HG02759 (cell line): Measurements from ENCODE around the gene CUX1.
"Not testable (repeated sequence)": the region's sequence is repeated elsewhere in the genome, so short reads cannot be mapped to it uniquely, and the experiment has no call there.

Experiments
- ATAC-seq: cut with Tn5 transposase; IDR thresholded peaks from one replicate; pipeline ENCODE4 v1.9.1; 2021; ENCODE audit warnings: mild to moderate bottlenecking, moderate library complexity; ENCODE audit not compliant: unreplicated experiment

CUX1 gene

GRCh38 chr7:101792682-101793071 is 24.7 kb upstream of the CUX1 start:
- ATAC-seq, result not testable (repeated sequence)

- ATAC-seq, result no peak
Measured at GRCh38 chr7:101795461-101795860, 22.0 kb upstream of the CUX1 start.

GRCh38 chr7:101798173-101798572 is 19.3 kb upstream of the CUX1 start:
- ATAC-seq, result not testable (repeated sequence)

GRCh38 chr7:101803203-101804087 is 14.0 kb upstream of the CUX1 start:
- no peak for ATAC-seq

- ATAC-seq, result no peak
Measured at GRCh38 chr7:101804088-101804963, 13.1 kb upstream of the CUX1 start.

- ATAC-seq, result no peak
Measured at GRCh38 chr7:101804967-101805366, 12.5 kb upstream of the CUX1 start.

- no peak for ATAC-seq
Measured at GRCh38 chr7:101812595-101812994, 4.8 kb upstream of the CUX1 start.

GRCh38 chr7:101813402-101814019 is 3.9 kb upstream of the CUX1 start:
- ATAC-seq, result no peak

GRCh38 chr7:101814081-101814990 is 3.1 kb upstream of the CUX1 start:
- peak; percentile 31 for ATAC-seq

- peak; percentile 43 for ATAC-seq
Measured at GRCh38 chr7:101814991-101815825, 2.2 kb upstream of the CUX1 start.

GRCh38 chr7:101815826-101816594 is 1.4 kb upstream of the CUX1 start:
- ATAC-seq, result peak; percentile 73

GRCh38 chr7:101816595-101817470 is 593 bp upstream of the CUX1 start:
- peak; percentile 16 for ATAC-seq

GRCh38 chr7:101818287-101819071 is 1.1 kb downstream of the CUX1 start:
- no peak for ATAC-seq

- ATAC-seq, result no peak
Measured at GRCh38 chr7:101819183-101819582, 1.8 kb downstream of the CUX1 start.

- no peak for ATAC-seq
Measured at GRCh38 chr7:101819913-101820522, 2.6 kb downstream of the CUX1 start.

- ATAC-seq, result no peak
Measured at GRCh38 chr7:101820703-101821102, 3.3 kb downstream of the CUX1 start.
